IMR-90 (cell line): ENCODE measurements around the gene SNED1. TPM values are rescaled to one million over a fixed set of nuclear protein-coding genes. Genes with fewer than 3 reads are reported as not detected.

ENCODE experiments used
- ATAC-seq: fragments of 200-7000 bp; cut with Tn5 transposase; 2 replicates; pipeline ENCODE4 v1.9.1; 2020; ENCODE audit warnings: low read depth, mild to moderate bottlenecking, moderate library complexity
- BruUV-seq: library from RNA; stranded (reverse); fragments of 400-500 nt; replicated peaks from 2 replicates; lab custom pipeline; 2021; lab: Mats Ljungman, UMichigan
- CTCF ChIA-PET: fragments of 300-600 bp; formaldehyde crosslinking; extraction: SDS; loops from one replicate; lab custom pipeline; 2021; ENCODE audit warnings: antibody characterized with exemption; lab: Yijun Ruan, JAX
- POLR2A ChIA-PET: fragments of 300-600 bp; sonication (Branson Sonifier 250); formaldehyde crosslinking; loops from one replicate; lab custom pipeline; 2022; ENCODE audit warnings: antibody characterized with exemption; ENCODE audit not compliant: unreplicated experiment; lab: Charles Lee
- DNase-seq: peaks from one replicate; pipeline ENCODE4 v3.0.0; 2013
- H2AFZ ChIP-seq: replicated peaks from 2 replicates; pipeline ENCODE3; 2013; ENCODE audit warnings: low read length, mild to moderate bottlenecking; ENCODE audit not compliant: poor library complexity
- H2AK5ac ChIP-seq: 2 replicates; pipeline ENCODE4 v1.6.1; 2013; ENCODE audit warnings: low read depth, low read length, inconsistent platforms
- H2AK9ac ChIP-seq: replicated peaks from 2 replicates; pipeline ENCODE3; 2013; ENCODE audit warnings: mild to moderate bottlenecking, low read depth, low read length, moderate library complexity; ENCODE audit not compliant: poor library complexity
- H2BK120ac ChIP-seq: 2 replicates; pipeline ENCODE4 v1.6.1; 2013; ENCODE audit warnings: low read depth, low read length, inconsistent platforms
- H2BK15ac ChIP-seq: 3 replicates; pipeline ENCODE4 v1.6.1; 2013; ENCODE audit warnings: low read depth, low read length, inconsistent platforms
- H2BK20ac ChIP-seq: 2 replicates; pipeline ENCODE4 v1.6.1; 2013; ENCODE audit warnings: low read depth, mild to moderate bottlenecking, inconsistent platforms, low read length, moderate library complexity
- H2BK5ac ChIP-seq: 2 replicates; pipeline ENCODE4 v1.6.1; 2013; ENCODE audit warnings: mild to moderate bottlenecking, low read depth, low read length, inconsistent platforms; ENCODE audit not compliant: poor library complexity, severe bottlenecking
- H3K14ac ChIP-seq: replicated peaks from 2 replicates; pipeline ENCODE4 v1.6.1; 2013; ENCODE audit warnings: low read depth, low read length, inconsistent platforms
- H3K18ac ChIP-seq: 2 replicates; pipeline ENCODE4 v1.6.1; 2013; ENCODE audit warnings: low read depth, low read length, control low read depth
- H3K23ac ChIP-seq: 2 replicates; pipeline ENCODE4 v1.6.1; 2013; ENCODE audit warnings: low read depth, low read length, inconsistent platforms
- H3K27ac ChIP-seq: 2 replicates; pipeline ENCODE4 v1.5.1; 2013; ENCODE audit warnings: mild to moderate bottlenecking, control low read depth, low read length; ENCODE audit not compliant: insufficient read depth
- H3K27me3 ChIP-seq: 2 replicates; pipeline ENCODE4 v1.6.1; 2013; ENCODE audit warnings: low read length; ENCODE audit not compliant: control insufficient read depth, insufficient read depth
- H3K36me3 ChIP-seq: 2 replicates; pipeline ENCODE4 v1.6.1; 2013; ENCODE audit warnings: low read length, mixed read lengths; ENCODE audit not compliant: control insufficient read depth, insufficient read depth
- H3K4ac ChIP-seq: 2 replicates; pipeline ENCODE4 v1.6.1; 2013; ENCODE audit warnings: low read depth, low read length, inconsistent platforms
- H3K4me1 ChIP-seq: 2 replicates; pipeline ENCODE4 v1.6.1; 2013; ENCODE audit warnings: low read length, mixed read lengths; ENCODE audit not compliant: control insufficient read depth, insufficient read depth
- H3K4me2 ChIP-seq: 2 replicates; pipeline ENCODE4 v1.6.1; 2013; ENCODE audit warnings: low read depth, mild to moderate bottlenecking, control low read depth, low read length, moderate library complexity
- H3K4me3 ChIP-seq: 2 replicates; pipeline ENCODE4 v1.5.1; 2013; ENCODE audit warnings: low read depth, mild to moderate bottlenecking, control low read depth, low read length, moderate library complexity; ENCODE audit not compliant: insufficient read depth
- H3K56ac ChIP-seq: 2 replicates; pipeline ENCODE4 v1.6.1; 2013; ENCODE audit warnings: low read length, inconsistent platforms; ENCODE audit not compliant: insufficient read depth; ENCODE audit errors: extremely low read depth
- H3K79me1 ChIP-seq, 2 experiments: 2 replicates each; pipeline ENCODE4 v1.6.1; 2013; ENCODE audit warnings: low read length in 2 of 2, inconsistent platforms in 1 of 2, low read depth in 1 of 2
- H3K9ac ChIP-seq: 2 replicates; pipeline ENCODE4 v1.6.1; 2013; ENCODE audit warnings: low read depth, low read length, control low read depth
- H3K9me1 ChIP-seq: 2 replicates; pipeline ENCODE4 v1.6.1; 2013; ENCODE audit warnings: low read length, inconsistent platforms; ENCODE audit not compliant: insufficient read depth
- H3K9me3 ChIP-seq: 2 replicates; pipeline ENCODE4 v1.6.1; 2013; ENCODE audit warnings: low read length; ENCODE audit not compliant: control insufficient read depth, insufficient read depth
- H4K20me1 ChIP-seq: 2 replicates; pipeline ENCODE4 v1.6.1; 2013; ENCODE audit warnings: low read length, inconsistent platforms; ENCODE audit not compliant: insufficient read depth
- H4K5ac ChIP-seq: 2 replicates; pipeline ENCODE4 v1.6.1; 2013; ENCODE audit warnings: mild to moderate bottlenecking, low read depth, low read length, control low read depth
- H4K8ac ChIP-seq, 2 experiments: 2 replicates each; pipeline ENCODE4 v1.6.1; 2013; ENCODE audit warnings: low read depth in 2 of 2, low read length in 2 of 2, control low read depth in 1 of 2, inconsistent platforms in 1 of 2
- H4K91ac ChIP-seq: 2 replicates; pipeline ENCODE4 v1.6.1; 2013; ENCODE audit warnings: low read depth, low read length, inconsistent platforms; ENCODE audit not compliant: insufficient read depth
- BHLHE40 ChIP-seq: fragments of 150-350 bp; IDR thresholded peaks from 2 replicates; pipeline ENCODE4 v1.6.1; 2016; ENCODE audit warnings: mild to moderate bottlenecking, low read depth, low read length
- CTCF ChIP-seq: conservative IDR thresholded peaks from 2 replicates; pipeline ENCODE4 v1.5.1; 2012; ENCODE audit warnings: mild to moderate bottlenecking, low read depth, low read length, improper control_type of control experiment
- ELK1 ChIP-seq: fragments of 150-350 bp; IDR thresholded peaks from 2 replicates; pipeline ENCODE4 v1.6.1; 2016; ENCODE audit warnings: low read depth, mild to moderate bottlenecking, low read length, moderate library complexity, borderline replicate concordance
- MAFK ChIP-seq: IDR thresholded peaks from 2 replicates; pipeline ENCODE4 v1.6.1; 2012; ENCODE audit warnings: low read depth, low read length, improper control_type of control experiment
- SMC3 ChIP-seq: fragments of 150-350 bp; IDR thresholded peaks from 2 replicates; pipeline ENCODE4 v1.6.1; 2016; ENCODE audit warnings: low read depth, mild to moderate bottlenecking, antibody characterized with exemption, low read length, moderate library complexity
- WGBS, 2 experiments: methylation state at CpG; one replicate each; pipeline versions ENCODE4 v1.1.5 to v1.1.7; 2013; ENCODE audit warnings: missing lambda C conversion rate in 2 of 2; ENCODE audit not compliant: insufficient read length in 1 of 2; ENCODE audit errors: extremely low coverage in 2 of 2; 5-methylcytosine and 5-hydroxymethylcytosine counted together
- dilution Hi-C: fragments of 300-500 bp; cut with HindIII; formaldehyde crosslinking; loops from one replicate; pipeline ENCODE4 v1.14.3; 2018; ENCODE audit warnings: low sequenced_read_pairs; ENCODE audit not compliant: unreplicated experiment
- in situ Hi-C: fragments of 300-500 bp; cut with MboI; formaldehyde crosslinking; loops from 3 replicates; pipeline ENCODE4 v1.14.3; 2019; ENCODE audit warnings: low sequenced_read_pairs, inconsistent platforms, mixed read lengths
- intact Hi-C: fragments of 100-400 bp; cut with micrococcal nuclease; formaldehyde crosslinking; loops from 2 replicates; pipeline ENCODE4 v1.10.0; 2022
- polyA plus RNA-seq, 3 experiments: library from polyadenylated mRNA; depleted of rRNA; stranded (reverse); fragments of >200 nt; gene quantifications; 2 replicates each; pipeline ENCODE4 v1.2.3, GENCODE V29; 2012; ENCODE audit warnings: low replicate concordance in 1 of 3
- total RNA-seq: library from RNA; depleted of rRNA; stranded (reverse); fragments of >200 nt; gene quantifications from 2 replicates; pipeline ENCODE4 v1.2.3, GENCODE V29; 2012

SNED1 gene
- total and polyA plus RNA-seq, 2 of the 4 experiments (the other 2 are of a cell fraction), result 1.1 to 3.4 TPM

GRCh38 chr2:241041589-241042158 is 43.3 kb downstream of the SNED1 start:
- ChIA-PET POLR2A (no interaction called here), CTCF (no interaction called here)
- H3K27ac ChIP-seq, result no peak overlapping the region
- H3K9me1 ChIP-seq, result no peaks in the 10 kb centered on the region
- ATAC-seq (no peak), DNase-seq (no peak)
- no peak overlapping the region for H3K18ac ChIP-seq
- H3K4me1 ChIP-seq, result no peaks in the 10 kb centered on the region; the same call in 1 of the 2 replicates
- H2BK15ac ChIP-seq, result no peak overlapping the region
- H3K4me3 ChIP-seq, result no peak overlapping the region
- H4K20me1 ChIP-seq, result no peaks in the 10 kb centered on the region
- no peak overlapping the region for H3K56ac ChIP-seq
- no TSS peak for BruUV-seq
- no peaks in the 10 kb centered on the region for H3K79me1 ChIP-seq
- 71% methylated on average over 2 of the region's 5 CpGs; no CpG with 5 or more reads in 1 of the 2 experiments for WGBS, 2 experiments
- H2AFZ ChIP-seq, result no peak overlapping the region
- dilution Hi-C loops, result no loop called here
- no peaks in the 10 kb centered on the region for H3K27me3 ChIP-seq
- no peak overlapping the region for H3K23ac ChIP-seq
- H2BK5ac ChIP-seq, result no peak overlapping the region
- H2BK20ac ChIP-seq, result no peak overlapping the region
- H3K4me2 ChIP-seq, result no peak overlapping the region
- no peak overlapping the region for H2AK9ac ChIP-seq
- no peak overlapping the region for H3K14ac ChIP-seq
- peaks cover 15% of the 10 kb centered on the region for H3K36me3 ChIP-seq
- H3K4ac ChIP-seq, result no peak overlapping the region
- H4K5ac ChIP-seq, result no peak overlapping the region
- H3K9ac ChIP-seq, result no peak overlapping the region
- H4K8ac ChIP-seq, result no peak overlapping the region
- H3K9me3 ChIP-seq, result peaks cover 5% of the 10 kb centered on the region
- in situ Hi-C loops, result no loop called here
- intact Hi-C loops, result no loop called here
- no peak for TF ChIP-seq ELK1
- no peak for TF ChIP-seq SMC3
- TF ChIP-seq MAFK, result no peak
- TF ChIP-seq CTCF, result no peak
- no peak for TF ChIP-seq BHLHE40
- no peak overlapping the region for H4K91ac ChIP-seq
- H2BK120ac ChIP-seq, result no peak overlapping the region
- no peak overlapping the region for H2AK5ac ChIP-seq
